Immature natural killer cell (primary cell): Measurements from ENCODE around the gene FAM81A. TPM values are rescaled to one million over a fixed set of nuclear protein-coding genes. Genes with fewer than 3 reads are reported as not detected.
"Not testable (repeated sequence)": the region's sequence is repeated elsewhere in the genome, so short reads cannot be mapped to it uniquely, and the experiment has no call there.

Source experiments
- DNase-seq, 3 donors: peaks; one replicate each; pipeline ENCODE4 v3.0.0; 2022; ENCODE audit warnings: mixed read lengths in 1 of 3
- H3K27ac Mint-ChIP-seq, 6 donors: one replicate each; pipeline ENCODE4 v1.8.0; 2020; ENCODE audit warnings: mixed read lengths in 6 of 6, mild to moderate bottlenecking in 5 of 6, inconsistent platforms in 4 of 6, moderate library complexity in 3 of 6
- H3K27me3 Mint-ChIP-seq, 3 donors: one replicate each; pipeline ENCODE4 v1.8.0; 2020 to 2021; ENCODE audit warnings: low read depth in 3 of 3, mild to moderate bottlenecking in 3 of 3, mixed read lengths in 3 of 3, moderate library complexity in 3 of 3, inconsistent platforms in 1 of 3
- H3K36me3 Mint-ChIP-seq, 3 donors: one replicate each; pipeline ENCODE4 v1.8.0; 2020; ENCODE audit warnings: mixed read lengths in 3 of 3, inconsistent platforms in 2 of 3, mild to moderate bottlenecking in 2 of 3
- H3K4me1 Mint-ChIP-seq, 2 donors: one replicate each; pipeline ENCODE4 v1.8.0; 2020; ENCODE audit warnings: inconsistent platforms in 2 of 2, mild to moderate bottlenecking in 2 of 2, mixed read lengths in 2 of 2, moderate library complexity in 1 of 2
- H3K4me3 Mint-ChIP-seq, 5 donors: one replicate each; pipeline ENCODE4 v1.8.0; 2020; ENCODE audit warnings: mild to moderate bottlenecking in 5 of 5, mixed read lengths in 5 of 5, inconsistent platforms in 3 of 5, moderate library complexity in 3 of 5
- H3K9me3 Mint-ChIP-seq, 6 donors: one replicate each; pipeline ENCODE4 v1.8.0; 2020; ENCODE audit warnings: mild to moderate bottlenecking in 6 of 6, mixed read lengths in 6 of 6, inconsistent platforms in 4 of 6, moderate library complexity in 3 of 6
- polyA plus RNA-seq, 3 donors: library from polyadenylated mRNA; unstranded; fragments of 300-500 nt; fragmentation: Illumina TruSeq; gene quantifications; one replicate each; pipeline ENCODE4 v1.2.3, GENCODE V29; 2021

FAM81A gene
- polyA plus RNA-seq, 3 donors from 2014 or later = 0.40 to 0.94 TPM; not detected in 1

GRCh38 chr15:59523702-59524101 lies 85.7 kb downstream of the FAM81A start:
- no peaks in the 10 kb centered on the region for H3K36me3 Mint-ChIP-seq
- peak overlapping the region in 1 of 6 donors; percentile 8 for H3K27ac Mint-ChIP-seq
- DNase-seq = no peak
- no peaks in the 10 kb centered on the region for H3K9me3 Mint-ChIP-seq
- peak overlapping the region in 3 of 5 donors; percentile 20 to 33 (median 23) for H3K4me3 Mint-ChIP-seq
- peaks cover 10 to 27% (median 25%) of the 10 kb centered on the region in 3 donors for H3K27me3 Mint-ChIP-seq
- H3K4me1 Mint-ChIP-seq = peaks cover 21 to 29% of the 10 kb centered on the region in 2 donors

GRCh38 chr15:59524331-59524731 lies 86.3 kb downstream of the FAM81A start:
- Mint-ChIP-seq H3K36me3 (no peaks in the 10 kb centered on the region), H3K27me3 (peaks cover 8 to 26% (median 25%) of the 10 kb centered on the region in 3 donors), H3K4me3 (peak overlapping the region in 3 of 5 donors; percentile 20 to 33 (median 23)), H3K9me3 (no peaks in the 10 kb centered on the region), H3K27ac (peak overlapping the region in 1 of 6 donors; percentile 5), H3K4me1 (peaks cover 21 to 32% of the 10 kb centered on the region in 2 donors)
- DNase-seq = peak in 1 of 3 donors; percentile 38

- not testable (repeated sequence) for H3K36me3 Mint-ChIP-seq, H3K9me3 Mint-ChIP-seq, DNase-seq, H3K27ac Mint-ChIP-seq, H3K4me3 Mint-ChIP-seq
- Mint-ChIP-seq H3K4me1 (peaks cover 21 to 32% of the 10 kb centered on the region in 2 donors), H3K27me3 (peaks cover 8 to 21% (median 20%) of the 10 kb centered on the region in 3 donors)
These were observed 88.5 kb downstream of the FAM81A start for GRCh38 chr15:59526466-59526865.

- no peak overlapping the region for H3K27ac Mint-ChIP-seq
- peaks cover 5 to 18% (median 11%) of the 10 kb centered on the region in 3 donors for H3K27me3 Mint-ChIP-seq
- DNase-seq = no peak
- no peaks in the 10 kb centered on the region for H3K36me3 Mint-ChIP-seq
- no peaks in the 10 kb centered on the region for H3K9me3 Mint-ChIP-seq
- H3K4me1 Mint-ChIP-seq = peaks cover 13 to 20% of the 10 kb centered on the region in 2 donors
- H3K4me3 Mint-ChIP-seq = no peak overlapping the region
These were observed 90.4 kb downstream of the FAM81A start for GRCh38 chr15:59528429-59528828.

- no peaks in the 10 kb centered on the region for H3K36me3 Mint-ChIP-seq
- DNase-seq = peak; percentile 53 to 62 (median 58)
- H3K4me1 Mint-ChIP-seq = peaks cover 7 to 15% of the 10 kb centered on the region in 2 donors
- no peak overlapping the region for H3K4me3 Mint-ChIP-seq
- peaks cover 9 to 14% (median 9%) of the 10 kb centered on the region in 3 donors for H3K27me3 Mint-ChIP-seq
- no peaks in the 10 kb centered on the region for H3K9me3 Mint-ChIP-seq
- no peak overlapping the region for H3K27ac Mint-ChIP-seq
These were observed 91.0 kb downstream of the FAM81A start for GRCh38 chr15:59528961-59529402.

- Mint-ChIP-seq H3K27ac (no peak overlapping the region), H3K36me3 (no peaks in the 10 kb centered on the region), H3K4me3 (no peak overlapping the region)
These were observed 93.2 kb downstream of the FAM81A start for GRCh38 chr15:59531066-59531675.

GRCh38 chr15:59532770-59533379 lies 94.9 kb downstream of the FAM81A start:
- Mint-ChIP-seq H3K27me3 (peaks cover 6 to 7% (median 6%) of the 10 kb centered on the region in 3 donors), H3K4me1 (peaks cover 0 to 5% of the 10 kb centered on the region in 2 donors), H3K36me3 (no peaks in the 10 kb centered on the region), H3K27ac (no peak overlapping the region), H3K9me3 (no peaks in the 10 kb centered on the region), H3K4me3 (no peak overlapping the region)
- no peak for DNase-seq

More at GRCh38 chr15:59531066-59531675, 93.2 kb downstream of the FAM81A start:
- no peaks in the 10 kb centered on the region for H3K9me3 Mint-ChIP-seq
- H3K4me1 Mint-ChIP-seq = peaks cover 0 to 5% of the 10 kb centered on the region in 2 donors
- peaks cover 9 to 11% (median 9%) of the 10 kb centered on the region in 3 donors for H3K27me3 Mint-ChIP-seq
- no peak for DNase-seq

- H3K9me3 Mint-ChIP-seq = no peaks in the 10 kb centered on the region
- no peak overlapping the region for H3K4me3 Mint-ChIP-seq
- H3K36me3 Mint-ChIP-seq = no peaks in the 10 kb centered on the region
- DNase-seq = no peak
- no peaks in the 10 kb centered on the region for H3K4me1 Mint-ChIP-seq
- H3K27me3 Mint-ChIP-seq = peaks cover 3 to 8% (median 4%) of the 10 kb centered on the region in 3 donors
- H3K27ac Mint-ChIP-seq = no peak overlapping the region
These were observed 98.6 kb downstream of the FAM81A start for GRCh38 chr15:59536553-59536952.

- Mint-ChIP-seq H3K27ac (no peak overlapping the region), H3K4me1 (no peaks in the 10 kb centered on the region), H3K4me3 (no peak overlapping the region), H3K36me3 (no peaks in the 10 kb centered on the region), H3K9me3 (no peaks in the 10 kb centered on the region), H3K27me3 (peaks cover 3 to 8% (median 4%) of the 10 kb centered on the region in 3 donors)
- DNase-seq = no peak
These were observed 99.4 kb downstream of the FAM81A start for GRCh38 chr15:59537403-59537802.

GRCh38 chr15:59538494-59538893 lies 100.5 kb downstream of the FAM81A start:
- H3K4me1 Mint-ChIP-seq = no peaks in the 10 kb centered on the region
- H3K27me3 Mint-ChIP-seq = peaks cover 3 to 8% (median 7%) of the 10 kb centered on the region in 3 donors
- H3K27ac Mint-ChIP-seq = no peak overlapping the region
- DNase-seq = no peak
- H3K4me3 Mint-ChIP-seq = no peak overlapping the region
- H3K36me3 Mint-ChIP-seq = no peaks in the 10 kb centered on the region
- H3K9me3 Mint-ChIP-seq = no peaks in the 10 kb centered on the region

- no peak for DNase-seq
- no peak overlapping the region for H3K27ac Mint-ChIP-seq
- H3K4me3 Mint-ChIP-seq = no peak overlapping the region
- no peaks in the 10 kb centered on the region for H3K4me1 Mint-ChIP-seq
- H3K27me3 Mint-ChIP-seq = peaks cover 5% of the 10 kb centered on the region in 3 donors
- no peaks in the 10 kb centered on the region for H3K36me3 Mint-ChIP-seq
- H3K9me3 Mint-ChIP-seq = no peaks in the 10 kb centered on the region
These were observed 101.8 kb downstream of the FAM81A start for GRCh38 chr15:59539799-59540198.

GRCh38 chr15:59540654-59541053 lies 102.7 kb downstream of the FAM81A start:
- H3K27ac Mint-ChIP-seq = no peak overlapping the region
- no peaks in the 10 kb centered on the region for H3K9me3 Mint-ChIP-seq
- H3K36me3 Mint-ChIP-seq = no peaks in the 10 kb centered on the region
- DNase-seq = no peak
- no peak overlapping the region for H3K4me3 Mint-ChIP-seq
- H3K27me3 Mint-ChIP-seq = peaks cover 5% of the 10 kb centered on the region in 3 donors
- H3K4me1 Mint-ChIP-seq = no peaks in the 10 kb centered on the region

- DNase-seq = no peak
- Mint-ChIP-seq H3K36me3 (no peaks in the 10 kb centered on the region), H3K4me1 (no peaks in the 10 kb centered on the region), H3K4me3 (no peak overlapping the region), H3K27ac (no peak overlapping the region), H3K27me3 (peaks cover 5% of the 10 kb centered on the region in 3 donors), H3K9me3 (no peaks in the 10 kb centered on the region)
These were observed 103.8 kb downstream of the FAM81A start for GRCh38 chr15:59541750-59542149.

GRCh38 chr15:59543721-59544547 lies 105.9 kb downstream of the FAM81A start:
- Mint-ChIP-seq H3K4me1 (no peaks in the 10 kb centered on the region), H3K4me3 (no peak overlapping the region), H3K36me3 (no peaks in the 10 kb centered on the region), H3K27ac (peak overlapping the region in 1 of 6 donors; percentile 37), H3K27me3 (peaks cover 3 to 5% (median 4%) of the 10 kb centered on the region in 3 donors), H3K9me3 (no peaks in the 10 kb centered on the region)
- no peak for DNase-seq
